Lung (tissue), 16 donors: ENCODE measurements around the gene TLE7. TPM values are rescaled to one million over a fixed set of nuclear protein-coding genes. Genes with fewer than 3 reads are reported as not detected.

Experiments
- ATAC-seq: fragments of 200-7000 bp; cut with Tn5 transposase; one replicate; pipeline ENCODE4 v1.9.1; 2020; ENCODE audit warnings: moderate number of reproducible peaks; ENCODE audit not compliant: insufficient read depth, low FRiP score
- DNase-seq, 3 donors: peaks; one replicate each; pipeline ENCODE4 v3.0.0-alpha.2; 2013 to 2017
- H3K27ac ChIP-seq, 2 donors: one replicate each; pipeline ENCODE4 v1.5.1; 2013; ENCODE audit warnings: mild to moderate bottlenecking in 2 of 2, moderate library complexity in 2 of 2, control low read depth in 1 of 2, inconsistent platforms in 1 of 2, low read depth in 1 of 2, low read length in 1 of 2
- H3K27me3 ChIP-seq, 3 donors: one replicate each; pipeline ENCODE4 v1.5.1; 2013; ENCODE audit warnings: low read length in 2 of 3; ENCODE audit not compliant: control insufficient read depth in 3 of 3, insufficient read depth in 3 of 3
- H3K36me3 ChIP-seq, 4 donors: one replicate each; pipeline ENCODE4 v1.5.1; 2013; ENCODE audit warnings: low read length in 4 of 4, mild to moderate bottlenecking in 1 of 4, moderate library complexity in 1 of 4; ENCODE audit not compliant: control insufficient read depth in 4 of 4, insufficient read depth in 4 of 4
- H3K4me1 ChIP-seq, 5 donors: one replicate each; pipeline ENCODE4 v1.5.1; 2013; ENCODE audit warnings: low read length in 5 of 5, mild to moderate bottlenecking in 2 of 5, moderate library complexity in 1 of 5; ENCODE audit not compliant: control insufficient read depth in 5 of 5, insufficient read depth in 5 of 5
- H3K4me3 ChIP-seq: one replicate; pipeline ENCODE4 v1.5.1; 2013; ENCODE audit warnings: mild to moderate bottlenecking, control low read depth, moderate library complexity
- H3K9ac ChIP-seq, 2 donors: one replicate each; pipeline ENCODE4 v1.5.1; 2013; ENCODE audit warnings: low read length in 2 of 2, control low read depth in 1 of 2; ENCODE audit not compliant: insufficient read depth in 1 of 2
- H3K9me3 ChIP-seq, 4 donors: one replicate each; pipeline ENCODE4 v1.5.1; 2013; ENCODE audit warnings: low read length in 3 of 4, mild to moderate bottlenecking in 1 of 4, moderate library complexity in 1 of 4; ENCODE audit not compliant: control insufficient read depth in 4 of 4, insufficient read depth in 3 of 4
- CTCF ChIP-seq: IDR thresholded peaks from 2 replicates; pipeline ENCODE4 v1.5.1; 2012; ENCODE audit warnings: mild to moderate bottlenecking; ENCODE audit errors: control extremely low read depth, extremely low read depth
- WGBS, 2 donors: extraction: QIAGEN DNeasy Blood & Tissue Kit; methylation state at CpG; one replicate each; pipeline ENCODE4 v1.1.7; 2013; 5-methylcytosine and 5-hydroxymethylcytosine counted together
- long read RNA-seq, 5 donors: transcript quantifications; one replicate each; lab custom pipeline, GENCODE V29; 2026
- polyA plus RNA-seq, 2 donors: library from polyadenylated mRNA; stranded (reverse); fragments of 200-250 nt; gene quantifications; one replicate each; pipeline ENCODE4 v1.2.1, GENCODE V29; 2013
- total RNA-seq, 2 donors: library from RNA; depleted of rRNA in 1 of 2; stranded (reverse); fragments of >200 nt in 1 of 2; gene quantifications; one replicate each; pipeline ENCODE4 v1.2.1, GENCODE V29; 2014 to 2021
- donor health status: control.
- donor health status: control.
- donor health status: Bipolar disorder and iron deficiency.
- donor health status: healthy.
- donor health status: DM: yes; HTN: yes; CAD: no.

The TLE7 gene
- not detected for total RNA-seq
- not detected for polyA plus RNA-seq
- long read RNA-seq, donor 1, result 0 reads
- long read RNA-seq, donor 2, result 0 reads
- long read RNA-seq, donor 3, result 0 reads
- long read RNA-seq, donor 4, result 0 reads
- long read RNA-seq, donor 5, result 0 reads

- ATAC-seq (no peak), DNase-seq (no peak)
- no peak for TF ChIP-seq CTCF
- Histone ChIP-seq H3K9me3 (peaks cover 3 to 36% (median 21%) of the 10 kb centered on the region in 4 donors), H3K27ac (no peak within 1 kb of the TSS), H3K36me3 (no peaks in the 10 kb centered on the region), H3K4me1 (no peaks in the 10 kb centered on the region), H3K4me3 (no peak within 1 kb of the TSS), H3K27me3 (peaks cover 0 to 12% (median 0%) of the 10 kb centered on the region in 3 donors), H3K9ac (no peak within 1 kb of the TSS)
- 83 to 89% methylated on average over 13 of the region's 13 CpGs for WGBS, 2 donors
Observed at GRCh38 chr16:71442051-71442440, at the start of gene TLE7. TLE7 (minus strand) TSS chr16:71442054; CDS start chr16:71433324, 8,730 bp downstream.

- WGBS, 2 donors, result 78 to 81% methylated on average over 3 of the region's 3 CpGs
- H3K9me3 ChIP-seq, result no peaks in the 10 kb centered on the region
- no peak for TF ChIP-seq CTCF
- no peaks in the 10 kb centered on the region for H3K27me3 ChIP-seq
- H3K9ac ChIP-seq, result no peak overlapping the region
- H3K36me3 ChIP-seq, result no peaks in the 10 kb centered on the region
- no peak for ATAC-seq
- H3K4me1 ChIP-seq, result no peaks in the 10 kb centered on the region
- H3K27ac ChIP-seq, result no peak overlapping the region
- no peak for DNase-seq
- no peak overlapping the region for H3K4me3 ChIP-seq
Observed at GRCh38 chr16:71491054-71491453, 49.2 kb upstream of the TLE7 start.

- TF ChIP-seq CTCF, result no peak
- Histone ChIP-seq H3K9me3 (no peaks in the 10 kb centered on the region), H3K27me3 (no peaks in the 10 kb centered on the region), H3K4me3 (no peak overlapping the region), H3K4me1 (no peaks in the 10 kb centered on the region), H3K36me3 (no peaks in the 10 kb centered on the region), H3K27ac (no peak overlapping the region), H3K9ac (no peak overlapping the region)
- DNase-seq (no peak), ATAC-seq (no peak)
Observed at GRCh38 chr16:71490361-71490760, 48.5 kb upstream of the TLE7 start.

- Histone ChIP-seq H3K4me1 (no peaks in the 10 kb centered on the region), H3K36me3 (no peaks in the 10 kb centered on the region), H3K9me3 (no peaks in the 10 kb centered on the region), H3K27me3 (no peaks in the 10 kb centered on the region), H3K9ac (no peak within 1 kb of the TSS), H3K27ac (no peak within 1 kb of the TSS), H3K4me3 (no peak within 1 kb of the TSS)
- no peak for DNase-seq
- WGBS, 2 donors, result 91 to 94% methylated on average over 22 of the region's 22 CpGs
- ATAC-seq, result no peak
- TF ChIP-seq CTCF, result no peak
Observed at GRCh38 chr16:71489122-71489521, 47.3 kb upstream of the TLE7 start, which contains the start of gene ZNF19. ZNF19 (minus strand) TSS chr16:71489324; CDS start chr16:71482114, 7,210 bp downstream.
